Measurements from ENCODE around the gene MGAT1. TPM values are rescaled to one million over a fixed set of nuclear protein-coding genes. Genes with fewer than 3 reads are reported as not detected.

MGAT1 gene
- total RNA-seq, 1 experiment from 2014 or later = 93.6 TPM

GRCh38 chr5:180807654-180808414, 5.2 kb upstream of the MGAT1 start:
- ATAC-seq (no peak), DNase-seq (ENCODE audit: low spot score) (no peak)
- Mint-ChIP-seq H3K36me3 (peaks cover 16% of the 10 kb centered on the region), H3K27ac (peak overlapping the region; percentile 72), H3K9me3 (no peaks in the 10 kb centered on the region), H3K27me3 (ENCODE audit: low read depth) (no peaks in the 10 kb centered on the region), H3K4me1 (peaks cover 73% of the 10 kb centered on the region), H3K4me3 (peak overlapping the region; percentile 69)
- TF ChIP-seq IRF2 (CRISPR knock-in tag; IDR thresholded peaks at IDR 0.05; ENCODE audit: borderline replicate concordance, low read depth) = no peak
- TF ChIP-seq, protein P1, sequence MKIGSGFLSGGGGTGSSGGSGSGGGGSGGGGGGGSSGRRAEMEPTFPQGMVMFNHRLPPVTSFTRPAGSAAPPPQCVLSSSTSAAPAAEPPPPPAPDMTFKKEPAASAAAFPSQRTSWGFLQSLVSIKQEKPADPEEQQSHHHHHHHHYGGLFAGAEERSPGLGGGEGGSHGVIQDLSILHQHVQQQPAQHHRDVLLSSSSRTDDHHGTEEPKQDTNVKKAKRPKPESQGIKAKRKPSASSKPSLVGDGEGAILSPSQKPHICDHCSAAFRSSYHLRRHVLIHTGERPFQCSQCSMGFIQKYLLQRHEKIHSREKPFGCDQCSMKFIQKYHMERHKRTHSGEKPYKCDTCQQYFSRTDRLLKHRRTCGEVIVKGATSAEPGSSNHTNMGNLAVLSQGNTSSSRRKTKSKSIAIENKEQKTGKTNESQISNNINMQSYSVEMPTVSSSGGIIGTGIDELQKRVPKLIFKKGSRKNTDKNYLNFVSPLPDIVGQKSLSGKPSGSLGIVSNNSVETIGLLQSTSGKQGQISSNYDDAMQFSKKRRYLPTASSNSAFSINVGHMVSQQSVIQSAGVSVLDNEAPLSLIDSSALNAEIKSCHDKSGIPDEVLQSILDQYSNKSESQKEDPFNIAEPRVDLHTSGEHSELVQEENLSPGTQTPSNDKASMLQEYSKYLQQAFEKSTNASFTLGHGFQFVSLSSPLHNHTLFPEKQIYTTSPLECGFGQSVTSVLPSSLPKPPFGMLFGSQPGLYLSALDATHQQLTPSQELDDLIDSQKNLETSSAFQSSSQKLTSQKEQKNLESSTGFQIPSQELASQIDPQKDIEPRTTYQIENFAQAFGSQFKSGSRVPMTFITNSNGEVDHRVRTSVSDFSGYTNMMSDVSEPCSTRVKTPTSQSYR (CRISPR knock-in tag; IDR thresholded peaks at IDR 0.05) = no peak
- TF ChIP-seq NFE2L1 (CRISPR knock-in tag; IDR thresholded peaks at IDR 0.05) = no peak
- TF ChIP-seq ZSCAN18 (CRISPR knock-in tag; IDR thresholded peaks at IDR 0.05) = no peak
- TF ChIP-seq NR3C1 (CRISPR knock-in tag; conservative IDR thresholded peaks at IDR 0.05; ENCODE audit: low read depth) = no peak
- no peak for TF ChIP-seq CBFB (CRISPR knock-in tag; IDR thresholded peaks at IDR 0.05; ENCODE audit: low read depth)
- no peak for TF ChIP-seq NR1H2 (CRISPR knock-in tag; IDR thresholded peaks at IDR 0.05)
- TF ChIP-seq ZNF219 (CRISPR knock-in tag; IDR thresholded peaks at IDR 0.05; ENCODE audit: borderline replicate concordance) = no peak
- no peak for TF ChIP-seq SMAD3 (CRISPR knock-in tag; IDR thresholded peaks at IDR 0.05; ENCODE audit: borderline replicate concordance)
- TF ChIP-seq SP1 (CRISPR knock-in tag; conservative IDR thresholded peaks at IDR 0.05) = no peak
- TF ChIP-seq TEAD1 (CRISPR knock-in tag; IDR thresholded peaks at IDR 0.05) = no peak
- TF ChIP-seq SMAD4 (CRISPR knock-in tag; IDR thresholded peaks at IDR 0.05) = no peak
- no peak for TF ChIP-seq ZNF317 (CRISPR knock-in tag; IDR thresholded peaks at IDR 0.05; ENCODE audit: borderline replicate concordance, low read depth)
- TF ChIP-seq, protein P2, sequence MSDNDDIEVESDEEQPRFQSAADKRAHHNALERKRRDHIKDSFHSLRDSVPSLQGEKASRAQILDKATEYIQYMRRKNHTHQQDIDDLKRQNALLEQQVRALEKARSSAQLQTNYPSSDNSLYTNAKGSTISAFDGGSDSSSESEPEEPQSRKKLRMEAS (CRISPR knock-in tag; IDR thresholded peaks at IDR 0.05) = no peak
- CTCF ChIA-PET = interaction anchor here (0.7 to 1.2 kb wide), 2 partner anchors 22 to 52 kb away, joined by 5 to 6 read pairs; no protein-coding TSS in a partner anchor
- POLR2A ChIA-PET = no interaction called here

DNA sequence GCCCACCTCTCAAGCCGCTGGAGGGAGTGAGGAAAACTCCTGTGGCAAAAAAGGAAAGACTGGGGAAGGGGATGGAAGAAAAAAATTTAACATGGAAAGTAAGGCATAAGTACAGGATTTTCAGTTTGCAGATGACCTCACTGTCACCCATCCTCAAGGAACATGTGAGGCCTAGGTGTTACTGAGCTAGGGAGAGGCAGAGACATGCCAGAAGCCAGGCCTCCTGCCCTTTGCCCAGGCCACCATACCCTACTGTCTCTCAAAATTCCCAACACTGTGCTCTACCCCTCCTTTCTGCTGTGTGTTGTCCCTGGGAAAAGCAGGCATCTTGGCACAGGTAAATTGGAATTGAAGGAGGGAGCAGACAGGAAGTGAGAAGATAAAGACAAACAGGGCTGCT, 4.4 kb upstream of the MGAT1 start:
- Mint-ChIP-seq H3K27ac (no peak overlapping the region; the same call in 1 of the 2 replicates), H3K4me3 (peak overlapping the region; percentile 69), H3K9me3 (no peaks in the 10 kb centered on the region), H3K27me3 (ENCODE audit: low read depth) (no peaks in the 10 kb centered on the region), H3K36me3 (peaks cover 16% of the 10 kb centered on the region), H3K4me1 (peaks cover 69% of the 10 kb centered on the region)
- ChIA-PET CTCF (no interaction called here), POLR2A (no interaction called here)
- TF ChIP-seq NR3C1 (CRISPR knock-in tag; conservative IDR thresholded peaks at IDR 0.05; ENCODE audit: low read depth) (no peak), ZNF121 (CRISPR knock-in tag; IDR thresholded peaks at IDR 0.05) (no peak)
- TF ChIP-seq, protein P3, sequence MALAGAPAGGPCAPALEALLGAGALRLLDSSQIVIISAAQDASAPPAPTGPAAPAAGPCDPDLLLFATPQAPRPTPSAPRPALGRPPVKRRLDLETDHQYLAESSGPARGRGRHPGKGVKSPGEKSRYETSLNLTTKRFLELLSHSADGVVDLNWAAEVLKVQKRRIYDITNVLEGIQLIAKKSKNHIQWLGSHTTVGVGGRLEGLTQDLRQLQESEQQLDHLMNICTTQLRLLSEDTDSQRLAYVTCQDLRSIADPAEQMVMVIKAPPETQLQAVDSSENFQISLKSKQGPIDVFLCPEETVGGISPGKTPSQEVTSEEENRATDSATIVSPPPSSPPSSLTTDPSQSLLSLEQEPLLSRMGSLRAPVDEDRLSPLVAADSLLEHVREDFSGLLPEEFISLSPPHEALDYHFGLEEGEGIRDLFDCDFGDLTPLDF (CRISPR knock-in tag; IDR thresholded peaks at IDR 0.05) = no peak
- TF ChIP-seq, protein P4, sequence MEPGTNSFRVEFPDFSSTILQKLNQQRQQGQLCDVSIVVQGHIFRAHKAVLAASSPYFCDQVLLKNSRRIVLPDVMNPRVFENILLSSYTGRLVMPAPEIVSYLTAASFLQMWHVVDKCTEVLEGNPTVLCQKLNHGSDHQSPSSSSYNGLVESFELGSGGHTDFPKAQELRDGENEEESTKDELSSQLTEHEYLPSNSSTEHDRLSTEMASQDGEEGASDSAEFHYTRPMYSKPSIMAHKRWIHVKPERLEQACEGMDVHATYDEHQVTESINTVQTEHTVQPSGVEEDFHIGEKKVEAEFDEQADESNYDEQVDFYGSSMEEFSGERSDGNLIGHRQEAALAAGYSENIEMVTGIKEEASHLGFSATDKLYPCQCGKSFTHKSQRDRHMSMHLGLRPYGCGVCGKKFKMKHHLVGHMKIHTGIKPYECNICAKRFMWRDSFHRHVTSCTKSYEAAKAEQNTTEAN (CRISPR knock-in tag; IDR thresholded peaks at IDR 0.05) = no peak
- ATAC-seq (no peak), DNase-seq (ENCODE audit: low spot score) (no peak)
